Right lobe of liver (tissue), 4 donors: ENCODE measurements around the gene SPANXC.

Experiments
- POLR2A ChIP-seq: fragments of 450-650 bp; IDR thresholded peaks from one replicate; pipeline ENCODE4 v1.6.1; 2017; ENCODE audit warnings: antibody characterized with exemption, mild to moderate bottlenecking
- TF ChIP-seq, protein P1 (sequence below), 4 donors: fragments of 200-600 bp in 3 of 4; fragments of 450-650 bp in 1 of 4; IDR thresholded peaks; one replicate each; pipeline versions ENCODE4 v1.5.1 to v1.8.0; 2016 to 2022; ENCODE audit warnings: antibody characterized with exemption in 4 of 4, mild to moderate bottlenecking in 2 of 4
- donor health status: DM: no; HTN: no; CAD: no.
- donor health status: DM: no; HTN: no; CAD: no.
- donor health status: DM: no; HTN: yes; CAD: no.

DNA sequence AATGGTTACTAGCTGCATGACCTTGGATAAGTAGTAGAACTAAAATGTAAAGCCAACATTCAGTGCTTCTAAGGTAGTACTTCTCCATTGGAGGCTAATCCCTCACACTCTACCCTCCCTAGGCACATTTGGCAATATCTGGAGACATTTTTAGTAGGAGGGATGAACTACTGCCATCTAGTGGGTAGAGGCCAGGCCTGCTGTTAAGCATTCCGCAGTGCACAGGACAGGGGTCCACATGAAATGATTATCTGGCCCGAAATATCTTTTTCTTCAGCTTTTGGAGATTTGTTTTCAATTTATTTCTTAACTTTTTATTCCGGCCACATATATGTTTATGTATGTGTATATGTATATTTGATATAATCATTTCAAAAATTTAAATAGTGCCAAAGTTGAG, 36.0 kb upstream of the SPANXC start:
- TF ChIP-seq, protein P1, sequence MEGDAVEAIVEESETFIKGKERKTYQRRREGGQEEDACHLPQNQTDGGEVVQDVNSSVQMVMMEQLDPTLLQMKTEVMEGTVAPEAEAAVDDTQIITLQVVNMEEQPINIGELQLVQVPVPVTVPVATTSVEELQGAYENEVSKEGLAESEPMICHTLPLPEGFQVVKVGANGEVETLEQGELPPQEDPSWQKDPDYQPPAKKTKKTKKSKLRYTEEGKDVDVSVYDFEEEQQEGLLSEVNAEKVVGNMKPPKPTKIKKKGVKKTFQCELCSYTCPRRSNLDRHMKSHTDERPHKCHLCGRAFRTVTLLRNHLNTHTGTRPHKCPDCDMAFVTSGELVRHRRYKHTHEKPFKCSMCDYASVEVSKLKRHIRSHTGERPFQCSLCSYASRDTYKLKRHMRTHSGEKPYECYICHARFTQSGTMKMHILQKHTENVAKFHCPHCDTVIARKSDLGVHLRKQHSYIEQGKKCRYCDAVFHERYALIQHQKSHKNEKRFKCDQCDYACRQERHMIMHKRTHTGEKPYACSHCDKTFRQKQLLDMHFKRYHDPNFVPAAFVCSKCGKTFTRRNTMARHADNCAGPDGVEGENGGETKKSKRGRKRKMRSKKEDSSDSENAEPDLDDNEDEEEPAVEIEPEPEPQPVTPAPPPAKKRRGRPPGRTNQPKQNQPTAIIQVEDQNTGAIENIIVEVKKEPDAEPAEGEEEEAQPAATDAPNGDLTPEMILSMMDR (IDR thresholded peaks at IDR 0.05), result peak; percentile 46 to 79 (median 74)
- TF ChIP-seq POLR2A, result no peak
